ENCODE measurements around the gene MATN1.

The MATN1 gene

GRCh38 chr1:30661311-30661710, 62.1 kb downstream of the MATN1 start:
- DNase-seq (ENCODE audit: low read depth in 2 of 2): no peak
